HepG2 (cell line): Measurements from ENCODE around the gene OSER1. TPM values are rescaled to one million over a fixed set of nuclear protein-coding genes. Genes with fewer than 3 reads are reported as not detected.

Source experiments
- ATAC-seq: fragments of 200-7000 bp; cut with Tn5 transposase; 3 replicates; pipeline ENCODE4 v1.9.1; 2020; ENCODE audit warnings: mild to moderate bottlenecking, moderate library complexity
- BruUV-seq: library from RNA; stranded (reverse); fragments of 400-500 nt; replicated peaks from 2 replicates; lab custom pipeline; 2021; lab: Mats Ljungman, UMichigan
- CTCF ChIA-PET: fragments of 300-600 bp; formaldehyde crosslinking; extraction: SDS; loops from one replicate; lab custom pipeline; 2021; ENCODE audit warnings: low total read pairs, inconsistent platforms, low intra/inter-chr PET ratio; lab: Yijun Ruan, JAX
- POLR2A ChIA-PET: fragments of 350-600 bp; sonication (Branson Sonifier 250); formaldehyde crosslinking; loops from one replicate; lab custom pipeline; 2020; ENCODE audit warnings: antibody characterized with exemption, inconsistent platforms; lab: Yijun Ruan, JAX
- DNase-seq: peaks from one replicate; pipeline ENCODE4 v3.0.0-alpha.2; 2015; ENCODE audit warnings: low spot score
- FAIRE-seq: peaks from 3 replicates; lab custom pipeline; 2011; peaks lifted over from hg19 to GRCh38; lab: Jason Lieb, UNC
- H2AFZ ChIP-seq: one replicate; pipeline ENCODE4 v1.6.1; 2011; ENCODE audit warnings: low read length, inconsistent platforms
- H3K27ac ChIP-seq: fragments of 300-600 bp; 3 replicates; pipeline ENCODE4 v1.8.0; 2011; ENCODE audit warnings: mixed run types, mild to moderate bottlenecking, mixed read lengths, low read length, inconsistent platforms; ENCODE audit not compliant: insufficient read depth; ENCODE audit errors: extremely low read length
- H3K27me3 ChIP-seq, 2 experiments: fragments of 200-600 bp in 1 of 2; 2 replicates in 1 of 2; 3 replicates in 1 of 2; pipeline versions ENCODE4 v1.6.0 to v1.8.0; 2011; ENCODE audit warnings: low read length in 2 of 2, mild to moderate bottlenecking in 2 of 2, moderate library complexity in 2 of 2, inconsistent platforms in 1 of 2; ENCODE audit not compliant: insufficient read depth in 2 of 2, control insufficient read depth in 1 of 2
- H3K36me3 ChIP-seq, 2 experiments: fragments of 200-600 bp in 1 of 2; replicated peaks in 1 of 2; 2 replicates in 1 of 2; 3 replicates in 1 of 2; pipeline versions ENCODE4 v1.5.1 to v1.8.0; 2011; ENCODE audit warnings: low read length in 2 of 2, inconsistent platforms in 1 of 2; ENCODE audit not compliant: insufficient read depth in 2 of 2, control insufficient read depth in 1 of 2
- H3K4me1 ChIP-seq: 2 replicates; pipeline ENCODE4 v1.5.1; 2012; ENCODE audit warnings: low read length, inconsistent platforms; ENCODE audit not compliant: insufficient read depth
- H3K4me2 ChIP-seq: 2 replicates; pipeline ENCODE4 v1.6.0; 2011; ENCODE audit warnings: low read depth, low read length, inconsistent platforms
- H3K4me3 ChIP-seq, 3 experiments: fragments of 200-600 bp in 1 of 3; sonication (generic), shearing (Covaris generic) in 1 of 3; replicated peaks in 1 of 3; 2 replicates each; pipeline ENCODE4 v1.5.1; 2011 to 2016; ENCODE audit warnings: low read length in 3 of 3, inconsistent platforms in 2 of 3, low read depth in 2 of 3, mild to moderate bottlenecking in 2 of 3, control low read depth in 1 of 3, mixed read lengths in 1 of 3; ENCODE audit not compliant: insufficient read depth in 1 of 3
- H3K79me2 ChIP-seq: one replicate; pipeline ENCODE4 v1.6.1; 2011; ENCODE audit warnings: low read length, inconsistent platforms; ENCODE audit not compliant: insufficient read depth
- H3K9ac ChIP-seq: 2 replicates; pipeline ENCODE4 v1.6.0; 2011; ENCODE audit warnings: mild to moderate bottlenecking, low read depth, low read length, inconsistent platforms; ENCODE audit not compliant: insufficient read depth
- H3K9me3 ChIP-seq: 2 replicates; pipeline ENCODE4 v1.5.1; 2012; ENCODE audit warnings: mild to moderate bottlenecking, low read length
- H4K20me1 ChIP-seq: 2 replicates; pipeline ENCODE4 v1.6.0; 2011; ENCODE audit warnings: inconsistent platforms, mild to moderate bottlenecking, low read length, moderate library complexity; ENCODE audit not compliant: insufficient read depth
- CREB3 ChIP-seq: sonication (generic); formaldehyde crosslinking; IDR thresholded peaks from 2 replicates; pipeline ENCODE4 v1.5.0; 2020; ENCODE audit warnings: missing genetic modification reagents
- MXD1 ChIP-seq: sonication (generic); formaldehyde crosslinking; IDR thresholded peaks from 2 replicates; pipeline ENCODE4 v1.4.0; 2020; ENCODE audit warnings: mild to moderate bottlenecking, missing genetic modification reagents
- NBN ChIP-seq: fragments of 450-650 bp; conservative IDR thresholded peaks from 2 replicates; pipeline ENCODE4 v1.6.1; 2017
- TFDP2 ChIP-seq: sonication (generic); formaldehyde crosslinking; IDR thresholded peaks from 2 replicates; pipeline ENCODE4 v1.4.0; 2020; ENCODE audit warnings: missing genetic modification reagents
- TFE3 ChIP-seq: IDR thresholded peaks from 2 replicates; pipeline ENCODE4 v1.6.1; 2016
- TRIM22 ChIP-seq: fragments of 450-650 bp; IDR thresholded peaks from 2 replicates; pipeline ENCODE4 v1.6.1; 2017
- ZNF260 ChIP-seq: sonication (generic); formaldehyde crosslinking; IDR thresholded peaks from 2 replicates; pipeline ENCODE4 v1.4.0; 2020; ENCODE audit warnings: missing genetic modification reagents, low read depth, mild to moderate bottlenecking, borderline replicate concordance
- ZNF333 ChIP-seq: sonication (generic); formaldehyde crosslinking; IDR thresholded peaks from 2 replicates; pipeline ENCODE4 v1.4.0; 2020; ENCODE audit warnings: mild to moderate bottlenecking, missing genetic modification reagents, borderline replicate concordance
- ZNF556 ChIP-seq: sonication (generic); formaldehyde crosslinking; IDR thresholded peaks from 2 replicates; pipeline ENCODE4 v1.4.0; 2020; ENCODE audit warnings: mild to moderate bottlenecking, missing genetic modification reagents, borderline replicate concordance
- ZNF704 ChIP-seq: sonication (generic); formaldehyde crosslinking; IDR thresholded peaks from 2 replicates; pipeline ENCODE4 v1.8.1; 2023; ENCODE audit warnings: mild to moderate bottlenecking, inconsistent platforms, moderate library complexity, missing genetic modification reagents, borderline replicate concordance
- WGBS: methylation state at CpG from one replicate; pipeline ENCODE4 v1.1.6; 2017; ENCODE audit warnings: low lambda C conversion rate; 5-methylcytosine and 5-hydroxymethylcytosine counted together
- in situ Hi-C: cut with HindIII; loops from 2 replicates; pipeline ENCODE4 v1.10.0; 2017; ENCODE audit warnings: low pct_unique_long_range_greater_than_20kb; ENCODE audit not compliant: extremely low pct_ligation_motif_present
- intact Hi-C: fragments of 100-400 bp; cut with micrococcal nuclease; formaldehyde crosslinking; loops from one replicate; pipeline ENCODE4 v1.10.0; 2022; ENCODE audit not compliant: unreplicated experiment
- polyA plus RNA-seq, 8 experiments: library from polyadenylated mRNA; depleted of rRNA in 3 of 8; stranded (reverse) in 7 of 8; unstranded in 1 of 8; fragments of >200 nt; fragmentation: Illumina TruSeq in 4 of 8; extraction: Trizol in 4 of 8; gene quantifications; 2 replicates each; pipeline versions ENCODE4 v1.2.1 to v1.2.3, GENCODE V29; 2011 to 2016; ENCODE audit warnings: low read depth in 4 of 8, missing spikeins in 1 of 8, mixed read lengths in 1 of 8; ENCODE audit not compliant: insufficient read depth in 1 of 8
- total RNA-seq, 5 experiments: library from RNA; depleted of rRNA; stranded (reverse); fragments of >200 nt; fragmentation: Illumina TruSeq; extraction: Trizol; gene quantifications; 2 replicates each; pipeline ENCODE4 v1.2.3, GENCODE V29; 2016; ENCODE audit warnings: low read depth in 1 of 5

The OSER1 gene
- total and polyA plus RNA-seq, 2 of the 13 experiments (the other 11 are each of a cell fraction or from before 2014, with no cell fraction given), result 71.2 to 71.5 TPM

GRCh38 chr20:44185574-44185973, 25.0 kb downstream of the OSER1 start:
- peaks cover 33% of the 10 kb centered on the region for H3K4me1 ChIP-seq
- no peak overlapping the region for H2AFZ ChIP-seq
- TF ChIP-seq TRIM22, result peak; percentile 79; the same call in 1 of the 2 replicates
- 0 out of 2 replicates have a peak, but pooled peaks have one; percentile 41 for TF ChIP-seq NBN
- no peak for TF ChIP-seq CREB3 (CRISPR knock-in tag)
- WGBS, result 31% methylated on average over 4 of the region's 4 CpGs
- H3K27me3 ChIP-seq, result peaks cover 10 to 65% of the 10 kb centered on the region in 2 experiments; a peak in 4 of 5 replicates
- no peaks in the 10 kb centered on the region for H4K20me1 ChIP-seq
- DNase-seq (no peak), ATAC-seq (no peak), FAIRE-seq (no peak)
- no peak overlapping the region for H3K4me2 ChIP-seq
- H3K79me2 ChIP-seq, result no peaks in the 10 kb centered on the region
- H3K36me3 ChIP-seq, result no peaks in the 10 kb centered on the region
- no peak overlapping the region for H3K9ac ChIP-seq
- ChIA-PET POLR2A (no interaction called here), CTCF (no interaction called here)
- H3K9me3 ChIP-seq, result no peaks in the 10 kb centered on the region
- in situ Hi-C loops (loop anchor here (5.0 kb wide), 1 partner anchor 68 kb away; no protein-coding TSS in a partner anchor), intact Hi-C loops (no loop called here)
- no peak overlapping the region for H3K4me3 ChIP-seq
- no TSS peak for BruUV-seq
- H3K27ac ChIP-seq, result no peak overlapping the region

GRCh38 chr20:44183282-44183681, 27.3 kb downstream of the OSER1 start:
- Histone ChIP-seq H3K36me3 (no peaks in the 10 kb centered on the region), H3K4me2 (no peak overlapping the region), H3K4me1 (peaks cover 23% of the 10 kb centered on the region), H3K27ac (no peak overlapping the region), H3K9me3 (no peaks in the 10 kb centered on the region), H3K9ac (no peak overlapping the region), H3K4me3 (no peak overlapping the region), H4K20me1 (no peaks in the 10 kb centered on the region), H3K79me2 (no peaks in the 10 kb centered on the region), H3K27me3 (peaks cover 10 to 73% of the 10 kb centered on the region in 2 experiments; a peak in 4 of 5 replicates), H2AFZ (no peak overlapping the region)
- BruUV-seq, result no TSS peak
- ATAC-seq (no peak), FAIRE-seq (no peak), DNase-seq (no peak)
- in situ Hi-C loops, result no loop called here
- CTCF ChIA-PET, result no interaction called here
- WGBS, result 15% methylated on average over 7 of the region's 7 CpGs
- intact Hi-C loops, result no loop called here
- POLR2A ChIA-PET, result no interaction called here
- TF ChIP-seq TFE3 (CRISPR knock-in tag), result no peak
- no peak for TF ChIP-seq ZNF260 (CRISPR knock-in tag)
- no peak for TF ChIP-seq ZNF556
- no peak for TF ChIP-seq MXD1 (CRISPR knock-in tag)
- TF ChIP-seq ZNF704, result no peak
- no peak for TF ChIP-seq ZNF333 (CRISPR knock-in tag)
- no peak for TF ChIP-seq TFDP2 (CRISPR knock-in tag)
